ENCODE data around the gene GPR107. TPM values are rescaled to one million over a fixed set of nuclear protein-coding genes. Genes with fewer than 3 reads are reported as not detected.

The GPR107 gene
- total RNA-seq, 1 donor: 30.9 TPM

DNA sequence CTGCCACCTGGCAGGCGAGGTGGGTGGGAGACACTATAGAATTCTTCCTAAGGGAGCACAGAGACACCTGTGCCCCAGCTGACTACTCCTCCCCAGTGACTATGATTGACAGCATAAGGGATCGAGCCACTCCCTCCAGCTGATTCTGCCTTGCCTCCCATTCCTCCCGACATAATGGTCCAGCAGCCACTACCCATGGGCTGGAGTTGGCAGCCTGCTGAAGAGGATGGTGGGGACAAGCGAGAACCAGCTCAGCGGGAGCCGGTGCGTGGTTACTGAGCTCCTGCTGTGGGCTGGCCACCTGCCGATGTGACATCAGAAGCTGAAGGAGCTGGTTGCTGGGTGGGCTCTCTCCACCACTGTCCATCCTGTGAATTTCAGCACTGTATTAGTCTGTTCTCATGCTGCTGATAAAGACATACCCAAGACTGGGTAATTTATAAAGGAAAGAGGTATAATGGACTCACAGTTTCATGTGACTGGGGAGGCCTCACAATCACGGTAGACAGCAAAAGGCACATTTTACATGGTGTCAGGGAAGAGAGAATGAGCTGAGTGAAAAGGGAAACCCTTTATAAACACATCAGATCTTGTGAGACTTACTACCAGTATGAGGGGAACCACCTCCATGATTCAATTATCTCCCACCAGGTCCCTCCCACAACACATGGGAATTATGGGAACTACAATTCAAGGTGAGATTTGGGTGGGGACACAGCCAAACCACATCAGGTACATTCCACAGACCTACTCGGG is 106.4 kb downstream of the GPR107 start:
- TF ChIP-seq, protein P1, sequence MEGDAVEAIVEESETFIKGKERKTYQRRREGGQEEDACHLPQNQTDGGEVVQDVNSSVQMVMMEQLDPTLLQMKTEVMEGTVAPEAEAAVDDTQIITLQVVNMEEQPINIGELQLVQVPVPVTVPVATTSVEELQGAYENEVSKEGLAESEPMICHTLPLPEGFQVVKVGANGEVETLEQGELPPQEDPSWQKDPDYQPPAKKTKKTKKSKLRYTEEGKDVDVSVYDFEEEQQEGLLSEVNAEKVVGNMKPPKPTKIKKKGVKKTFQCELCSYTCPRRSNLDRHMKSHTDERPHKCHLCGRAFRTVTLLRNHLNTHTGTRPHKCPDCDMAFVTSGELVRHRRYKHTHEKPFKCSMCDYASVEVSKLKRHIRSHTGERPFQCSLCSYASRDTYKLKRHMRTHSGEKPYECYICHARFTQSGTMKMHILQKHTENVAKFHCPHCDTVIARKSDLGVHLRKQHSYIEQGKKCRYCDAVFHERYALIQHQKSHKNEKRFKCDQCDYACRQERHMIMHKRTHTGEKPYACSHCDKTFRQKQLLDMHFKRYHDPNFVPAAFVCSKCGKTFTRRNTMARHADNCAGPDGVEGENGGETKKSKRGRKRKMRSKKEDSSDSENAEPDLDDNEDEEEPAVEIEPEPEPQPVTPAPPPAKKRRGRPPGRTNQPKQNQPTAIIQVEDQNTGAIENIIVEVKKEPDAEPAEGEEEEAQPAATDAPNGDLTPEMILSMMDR (IDR thresholded peaks at IDR 0.05; ENCODE audit: insufficient read depth, low read length): no peak
- H3K4me3 ChIP-seq (ENCODE audit: low read depth, low read length): no peak overlapping the region
- DNase-seq (ENCODE audit: low read depth): no peak

DNA sequence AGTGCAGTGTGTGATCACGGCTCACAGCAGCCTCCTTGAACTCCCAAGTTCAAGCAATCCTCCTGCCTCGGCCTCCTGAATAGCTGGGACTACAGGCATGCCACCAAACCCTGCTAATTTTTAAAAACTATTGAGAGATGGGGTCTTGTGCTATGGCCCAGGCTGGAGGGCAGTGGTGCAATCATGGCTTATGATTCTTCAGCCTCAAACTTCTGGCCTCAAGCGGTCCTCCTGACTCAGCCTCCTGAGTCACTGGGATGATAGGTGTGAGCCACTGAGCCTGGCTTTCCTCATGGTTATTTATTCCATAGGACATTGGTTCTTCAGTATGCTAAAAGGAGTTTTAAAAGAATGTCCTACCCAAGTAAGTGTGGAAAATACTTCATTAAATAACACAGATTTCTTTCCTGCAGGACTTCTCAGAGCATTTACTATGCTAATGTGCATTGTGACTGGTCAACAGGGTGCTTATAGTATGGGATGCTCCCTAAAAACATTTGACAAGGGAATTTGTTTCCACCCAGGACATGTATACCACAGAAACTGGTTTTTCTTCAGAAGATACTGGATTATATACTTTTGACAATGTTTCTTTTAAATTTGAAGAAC is 107.3 kb downstream of the GPR107 start:
- no peak overlapping the region for H3K4me3 ChIP-seq (ENCODE audit: low read depth, low read length)
- TF ChIP-seq, protein P1 (IDR thresholded peaks at IDR 0.05; ENCODE audit: insufficient read depth, low read length): no peak
- no peak for DNase-seq (ENCODE audit: low read depth)

DNA sequence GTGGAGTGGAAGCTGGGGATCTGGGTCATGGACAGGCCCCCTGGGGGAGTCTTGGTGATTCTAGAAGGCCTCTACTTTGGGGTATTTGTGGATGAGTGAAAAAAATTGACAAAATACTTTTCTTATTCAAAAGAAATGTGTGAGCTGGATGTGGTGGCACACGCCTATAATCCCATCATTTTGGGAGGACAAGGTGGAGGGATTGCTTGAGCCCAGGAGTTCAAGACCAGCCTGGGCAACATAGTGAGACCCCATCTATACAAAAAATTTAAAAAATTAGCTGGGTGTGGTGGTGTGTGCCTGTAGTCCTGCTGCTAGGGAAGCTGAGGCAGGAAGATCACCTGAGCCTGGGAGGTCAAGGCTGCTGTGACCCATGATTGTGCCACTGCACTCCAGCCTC is 111.9 kb downstream of the GPR107 start:
- TF ChIP-seq, protein P1 (IDR thresholded peaks at IDR 0.05; ENCODE audit: insufficient read depth, low read length): no peak
- DNase-seq (ENCODE audit: low read depth): no peak
- H3K4me3 ChIP-seq (ENCODE audit: low read depth, low read length): no peak overlapping the region

DNA sequence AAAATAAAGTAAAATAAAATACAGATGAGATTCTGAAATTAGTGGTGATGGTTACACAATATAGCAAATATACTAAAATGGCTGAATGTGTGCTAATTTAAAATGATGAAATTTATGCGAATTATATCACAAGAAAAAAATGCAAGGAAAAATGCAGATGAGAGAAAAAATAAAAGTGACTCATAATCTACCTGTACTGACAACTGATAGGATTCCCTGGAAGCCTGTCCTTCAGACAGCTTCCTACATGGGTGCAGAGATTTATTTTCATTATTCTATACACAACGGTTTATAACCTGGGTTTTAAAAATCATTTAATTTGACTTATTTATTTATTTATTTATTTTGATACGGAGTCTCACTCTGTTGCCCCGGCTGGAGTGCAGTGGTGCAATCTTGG is 112.7 kb downstream of the GPR107 start:
- TF ChIP-seq, protein P1 (IDR thresholded peaks at IDR 0.05; ENCODE audit: insufficient read depth, low read length): no peak
- H3K4me3 ChIP-seq (ENCODE audit: low read depth, low read length): no peak overlapping the region
- DNase-seq (ENCODE audit: low read depth): no peak

DNA sequence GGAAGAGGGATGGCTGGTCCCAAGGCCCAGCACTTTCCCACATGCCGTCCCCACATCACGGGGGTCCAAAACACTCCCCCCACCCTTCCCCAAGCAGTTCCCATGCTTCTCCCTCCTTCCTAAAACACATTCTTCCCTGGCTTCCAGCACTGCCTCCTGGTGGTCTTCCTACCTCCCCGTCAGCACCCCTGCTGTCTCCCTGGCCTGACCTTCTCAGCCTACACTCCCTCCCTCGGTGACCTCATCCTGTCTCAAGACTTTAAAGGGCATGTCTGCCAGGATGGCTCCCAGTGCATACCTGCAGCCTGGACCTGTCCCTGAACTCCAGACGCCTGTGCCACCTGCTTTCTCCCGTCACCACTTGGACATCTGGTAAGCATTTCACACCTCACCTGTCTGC is 114.2 kb downstream of the GPR107 start:
- TF ChIP-seq, protein P1 (IDR thresholded peaks at IDR 0.05; ENCODE audit: insufficient read depth, low read length): no peak
- no peak for DNase-seq (ENCODE audit: low read depth)
- H3K4me3 ChIP-seq (ENCODE audit: low read depth, low read length): no peak overlapping the region

DNA sequence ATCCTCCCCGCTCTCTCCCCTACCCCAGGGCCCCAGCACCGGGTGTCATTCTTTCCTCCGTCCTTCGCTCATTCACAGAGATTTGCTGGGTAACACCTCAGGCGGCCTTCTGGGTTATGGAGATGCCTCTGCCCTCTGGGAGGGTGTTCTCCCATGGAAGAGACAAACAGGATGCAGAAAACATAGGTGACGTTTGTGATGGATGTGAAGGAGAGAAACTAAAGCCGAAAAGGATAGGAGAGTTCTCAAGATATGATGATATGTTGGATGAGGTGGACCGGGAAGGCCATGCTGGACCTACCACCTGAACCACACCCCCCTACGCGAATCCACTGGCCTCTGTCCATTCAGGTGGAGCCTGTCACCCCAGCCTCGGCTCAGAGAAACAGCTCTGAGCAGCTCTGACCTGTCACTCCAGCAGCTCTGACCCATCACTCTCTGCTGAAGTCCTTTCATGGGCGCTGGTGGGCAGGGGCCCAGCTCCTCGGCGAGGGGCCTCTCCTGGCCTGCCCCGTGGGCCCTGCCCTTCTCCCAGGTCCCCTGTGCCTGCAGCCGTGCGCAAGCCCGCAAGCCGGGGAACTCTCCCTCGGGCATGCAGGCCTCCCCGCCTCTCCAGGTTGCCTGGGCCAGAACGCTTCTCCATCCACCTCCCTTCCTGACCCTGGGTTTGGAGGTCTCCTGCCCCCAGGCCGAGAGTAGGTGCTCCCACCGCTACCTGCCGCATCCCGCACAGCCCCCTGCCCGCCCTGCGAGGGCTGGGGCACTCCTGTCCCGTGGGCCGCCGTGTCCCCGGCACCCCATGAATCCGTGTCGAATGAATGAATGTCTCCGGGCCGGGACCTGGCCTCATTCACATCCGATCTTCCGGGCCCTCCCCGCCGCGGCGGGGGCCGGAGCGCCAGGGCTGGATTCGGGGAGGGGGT is 117.8 kb downstream of the GPR107 start:
- peak overlapping the region; percentile 54 for H3K4me3 ChIP-seq (ENCODE audit: low read depth, low read length)
- no peak for DNase-seq (ENCODE audit: low read depth)
- TF ChIP-seq, protein P1 (IDR thresholded peaks at IDR 0.05; ENCODE audit: insufficient read depth, low read length): no peak
